Smooth muscle cell of the pulmonary artery (primary cell): ENCODE measurements around the gene TMEM132C. TPM values are rescaled to one million over a fixed set of nuclear protein-coding genes. Genes with fewer than 3 reads are reported as not detected.

ENCODE experiments used
- total RNA-seq: library from RNA; depleted of rRNA; stranded (reverse); fragments of >200 nt; gene quantifications from 2 replicates; pipeline ENCODE4 v1.2.3, GENCODE V29; 2014

The TMEM132C gene
- total RNA-seq, result 0.07 TPM in 1 of 2 replicates, not detected in the other

DNA sequence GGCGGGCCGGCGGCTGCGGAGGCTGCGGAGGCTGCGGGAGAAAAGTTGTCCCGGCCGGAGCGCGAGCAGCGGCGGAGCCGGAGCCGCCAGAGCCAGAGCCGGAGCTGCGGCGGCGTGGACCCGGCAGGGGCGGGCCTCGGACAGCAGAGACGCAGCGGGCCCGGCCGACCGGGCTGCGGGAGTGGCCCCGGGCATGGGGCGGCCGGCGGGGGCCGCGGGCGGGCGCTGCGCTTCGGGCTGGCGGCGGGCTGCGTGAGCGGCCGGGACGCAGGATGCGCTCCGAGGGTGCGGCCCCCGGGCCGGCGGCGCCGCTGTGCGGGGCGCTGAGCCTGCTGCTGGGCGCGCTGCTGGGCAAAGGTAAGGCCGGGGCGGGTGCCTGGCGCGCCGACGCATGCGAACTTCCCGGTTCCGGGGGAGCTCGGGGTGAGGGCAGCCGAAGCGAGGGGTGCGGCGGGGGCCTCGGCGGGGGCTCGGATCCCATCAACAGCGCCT is at the start of gene TMEM132C:
Gene TMEM132C (plus strand): TSS at position 40 of the 492 bp plus-strand sequence. CDS start 233 bp downstream, at position 273.

